ENCODE results near the gene PSEN2. TPM values are rescaled to one million over a fixed set of nuclear protein-coding genes. Genes with fewer than 3 reads are reported as not detected.
"Not testable (repeated sequence)": the region's sequence is repeated elsewhere in the genome, so short reads cannot be mapped to it uniquely, and the experiment has no call there.

PSEN2 gene
- total RNA-seq, 4 donors from 2014 or later: 25.5 to 34.3 (median 30.2) TPM

GRCh38 chr1:226826479-226827261, 43.7 kb upstream of the PSEN2 start:
- DNase-seq (ENCODE audit: low spot score): no peak
- ATAC-seq (ENCODE audit: low FRiP score): no peak
- TF ChIP-seq, protein P1, sequence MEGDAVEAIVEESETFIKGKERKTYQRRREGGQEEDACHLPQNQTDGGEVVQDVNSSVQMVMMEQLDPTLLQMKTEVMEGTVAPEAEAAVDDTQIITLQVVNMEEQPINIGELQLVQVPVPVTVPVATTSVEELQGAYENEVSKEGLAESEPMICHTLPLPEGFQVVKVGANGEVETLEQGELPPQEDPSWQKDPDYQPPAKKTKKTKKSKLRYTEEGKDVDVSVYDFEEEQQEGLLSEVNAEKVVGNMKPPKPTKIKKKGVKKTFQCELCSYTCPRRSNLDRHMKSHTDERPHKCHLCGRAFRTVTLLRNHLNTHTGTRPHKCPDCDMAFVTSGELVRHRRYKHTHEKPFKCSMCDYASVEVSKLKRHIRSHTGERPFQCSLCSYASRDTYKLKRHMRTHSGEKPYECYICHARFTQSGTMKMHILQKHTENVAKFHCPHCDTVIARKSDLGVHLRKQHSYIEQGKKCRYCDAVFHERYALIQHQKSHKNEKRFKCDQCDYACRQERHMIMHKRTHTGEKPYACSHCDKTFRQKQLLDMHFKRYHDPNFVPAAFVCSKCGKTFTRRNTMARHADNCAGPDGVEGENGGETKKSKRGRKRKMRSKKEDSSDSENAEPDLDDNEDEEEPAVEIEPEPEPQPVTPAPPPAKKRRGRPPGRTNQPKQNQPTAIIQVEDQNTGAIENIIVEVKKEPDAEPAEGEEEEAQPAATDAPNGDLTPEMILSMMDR (IDR thresholded peaks at IDR 0.05): no peak

- ATAC-seq (ENCODE audit: low FRiP score): peak; percentile 85
- no peak for DNase-seq (ENCODE audit: low spot score)
Measured at GRCh38 chr1:226827458-226827857, 43.0 kb upstream of the PSEN2 start.

DNA sequence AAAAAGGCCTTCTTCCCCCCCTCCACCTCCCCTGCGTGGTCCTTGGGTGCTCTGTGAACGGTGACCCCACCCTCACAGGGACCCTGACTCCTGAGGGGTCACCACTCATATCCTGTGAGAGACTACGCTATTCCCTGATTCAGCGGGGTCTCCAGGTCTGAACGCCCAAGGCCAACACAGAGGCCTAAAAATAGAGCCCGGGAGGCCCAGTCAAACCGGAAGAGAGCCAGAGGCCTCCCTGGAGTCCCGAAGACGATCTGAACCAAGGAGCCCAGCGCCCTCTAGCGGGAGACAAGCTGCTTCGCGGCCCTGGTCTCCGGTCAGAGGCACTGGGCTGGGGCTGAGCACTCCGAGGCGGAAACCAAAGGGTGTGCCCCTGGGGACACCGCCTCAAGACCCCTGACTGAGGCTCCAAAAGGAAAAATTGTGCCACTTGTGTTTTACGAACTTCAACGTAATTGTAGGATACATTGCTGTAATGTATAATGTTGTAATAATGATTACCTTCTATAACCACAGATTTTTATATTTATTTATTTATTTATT, 42.4 kb upstream of the PSEN2 start:
- DNase-seq (ENCODE audit: low spot score): peak; percentile 93
- TF ChIP-seq, protein P1 (IDR thresholded peaks at IDR 0.05): peak in 2 of 3 donors; percentile 66 to 95
- peak; percentile 96 for ATAC-seq (ENCODE audit: low FRiP score)

More at GRCh38 chr1:226827458-226827857, 43.0 kb upstream of the PSEN2 start:
- TF ChIP-seq, protein P1 (IDR thresholded peaks at IDR 0.05): no peak

DNA sequence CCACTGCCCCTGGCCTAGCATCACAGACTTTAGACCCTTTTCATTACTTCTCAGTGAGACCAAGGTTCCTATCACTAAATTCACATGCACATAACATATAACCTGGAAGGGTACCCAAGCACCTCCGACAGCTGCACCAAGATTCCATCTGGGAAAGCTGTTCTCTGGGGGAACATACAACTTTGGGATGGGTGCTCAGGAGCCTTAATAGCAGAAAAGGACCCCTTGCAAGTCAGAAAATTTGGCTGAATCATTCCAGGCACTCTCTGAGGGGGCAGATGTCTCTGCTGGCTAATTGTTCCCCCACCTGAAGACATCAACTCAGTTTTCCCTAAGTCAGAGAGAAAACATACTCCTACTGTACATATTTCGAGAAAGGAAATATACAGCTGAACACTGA, 41.3 kb upstream of the PSEN2 start:
- DNase-seq (ENCODE audit: low spot score) (no peak), ATAC-seq (ENCODE audit: low FRiP score) (no peak)

GRCh38 chr1:226831953-226832352, 38.5 kb upstream of the PSEN2 start:
- ATAC-seq (ENCODE audit: low FRiP score): no peak
- TF ChIP-seq, protein P1 (IDR thresholded peaks at IDR 0.05): no peak
- no peak for DNase-seq (ENCODE audit: low spot score)

More for the DNA sequence above, 41.3 kb upstream of the PSEN2 start:
- TF ChIP-seq, protein P1 (IDR thresholded peaks at IDR 0.05): no peak

GRCh38 chr1:226832613-226833012, 37.8 kb upstream of the PSEN2 start:
- TF ChIP-seq, protein P1 (IDR thresholded peaks at IDR 0.05): no peak
- ATAC-seq (ENCODE audit: low FRiP score): no peak
- no peak for DNase-seq (ENCODE audit: low spot score)

DNA sequence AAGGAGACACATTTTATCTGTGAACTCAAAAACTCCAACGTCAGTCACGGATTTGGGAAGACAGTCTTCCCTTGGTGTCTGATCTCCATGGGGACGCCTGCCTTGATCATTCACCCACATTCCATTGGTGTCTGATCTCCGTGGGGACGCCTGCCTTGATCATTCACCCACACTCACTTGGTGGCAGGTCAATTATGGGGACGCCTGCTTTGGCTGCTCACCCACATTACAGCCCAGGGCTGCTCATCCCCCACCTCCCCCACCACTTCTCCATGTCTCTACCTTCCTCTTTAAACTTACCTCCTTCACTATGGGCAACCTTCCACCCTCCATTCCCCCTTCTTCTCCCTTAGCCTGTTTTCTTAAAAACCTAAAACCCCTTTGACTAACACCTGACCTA, 36.2 kb upstream of the PSEN2 start:
- DNase-seq (ENCODE audit: low spot score); ATAC-seq (ENCODE audit: low FRiP score): not testable (repeated sequence)

- not testable (repeated sequence) for DNase-seq (ENCODE audit: low spot score); ATAC-seq (ENCODE audit: low FRiP score)
Measured at GRCh38 chr1:226835396-226835795, 35.0 kb upstream of the PSEN2 start.

DNA sequence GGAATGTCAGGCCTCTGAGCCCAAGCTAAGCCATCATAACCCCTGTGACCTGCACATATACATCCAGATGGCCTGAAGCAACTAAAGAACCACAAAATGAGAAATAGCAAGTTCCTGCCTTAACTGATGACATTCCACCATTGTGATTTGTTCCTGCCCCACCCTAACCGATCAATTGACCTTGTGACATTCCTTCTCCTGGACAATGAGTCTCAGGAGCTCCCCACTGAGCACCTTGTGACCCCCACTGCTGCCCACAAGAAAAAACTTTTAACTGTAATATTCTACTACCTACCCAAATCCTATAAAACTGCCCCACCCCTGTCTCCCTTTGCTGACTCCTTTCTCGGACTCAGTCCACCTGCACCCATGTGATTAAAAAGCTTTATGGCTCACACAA, 32.5 kb upstream of the PSEN2 start:
- DNase-seq (ENCODE audit: low spot score); ATAC-seq (ENCODE audit: low FRiP score): not testable (repeated sequence)
